ENCODE results near the gene NRIP1.
"Not testable (repeated sequence)": the region's sequence is repeated elsewhere in the genome, so short reads cannot be mapped to it uniquely, and the experiment has no call there.

Gene NRIP1

DNA sequence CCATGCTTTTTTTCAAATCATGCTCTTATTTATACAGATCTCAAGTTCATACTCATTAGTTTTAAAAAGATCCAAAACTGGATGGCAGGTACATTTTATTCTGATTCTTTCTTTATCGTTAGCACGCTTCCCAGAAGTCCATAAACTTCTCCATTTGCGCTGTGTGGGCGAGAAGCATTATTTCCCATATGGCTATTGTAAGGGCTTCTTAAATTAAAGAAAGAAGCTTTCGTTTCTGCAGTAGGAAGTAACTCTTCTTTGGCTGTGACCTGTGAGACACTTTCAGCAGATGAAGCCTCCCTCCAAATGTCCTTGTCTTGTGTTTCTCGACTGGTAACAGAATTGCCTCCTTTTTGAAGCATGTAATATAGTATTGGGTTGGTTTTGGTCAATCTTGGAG, 100.2 kb downstream of the NRIP1 start:
- DNase-seq = no peak

DNA sequence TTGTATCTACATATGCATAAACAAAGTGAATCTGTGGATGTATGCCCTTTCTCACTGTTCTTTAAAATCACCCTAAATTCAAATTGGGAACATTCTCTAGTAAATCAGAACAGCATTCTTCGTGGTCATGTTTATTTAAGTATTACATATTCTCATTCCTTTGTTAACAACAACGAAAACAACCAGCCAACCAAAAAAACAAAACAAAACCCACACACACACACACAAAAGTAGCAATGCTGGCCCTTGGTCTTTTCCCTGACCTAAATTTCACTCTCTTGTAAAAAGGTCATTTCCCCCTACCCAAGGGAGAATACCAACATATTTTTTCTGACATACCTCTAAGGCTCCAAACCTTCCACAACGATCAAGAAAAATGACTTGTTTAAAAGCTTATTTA, 102.6 kb downstream of the NRIP1 start:
- DNase-seq = no peak

DNA sequence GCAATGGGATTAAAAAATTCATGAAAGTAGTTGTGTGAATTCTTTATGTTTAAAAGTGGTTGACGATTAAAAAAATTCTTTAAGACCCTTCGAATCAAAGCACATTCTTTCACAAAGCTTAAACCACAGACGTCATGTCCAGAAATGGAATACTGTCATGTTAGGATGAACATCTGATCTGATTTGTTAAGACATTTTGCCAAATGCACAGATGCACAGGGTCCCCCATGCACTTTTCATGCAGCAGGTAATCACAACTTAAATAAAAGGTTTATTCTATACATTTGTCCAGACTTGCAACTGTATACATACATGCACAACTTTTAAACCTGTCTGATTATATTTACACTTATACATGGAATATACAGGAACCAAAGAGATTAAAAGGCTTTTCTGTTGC, 103.3 kb downstream of the NRIP1 start:
- no peak for DNase-seq

DNA sequence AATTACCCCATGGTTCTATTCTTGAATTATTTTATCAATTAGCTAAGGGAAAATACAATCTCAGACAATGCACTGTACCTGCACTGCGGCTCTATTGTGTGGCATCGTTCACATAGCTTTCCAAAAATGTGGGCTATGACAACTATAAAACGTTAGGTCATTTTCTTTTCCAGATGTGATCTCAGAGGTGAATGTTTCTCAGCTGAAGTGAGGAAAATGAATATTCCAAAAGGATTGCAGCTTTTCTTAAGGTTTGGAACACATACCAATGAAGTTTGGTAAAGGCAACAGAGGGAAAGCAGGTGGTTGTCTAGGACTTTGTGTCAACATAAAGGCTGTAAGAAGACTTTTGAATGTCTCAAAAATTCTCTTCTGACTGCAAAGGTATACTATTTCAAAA, 105.5 kb downstream of the NRIP1 start:
- no peak for DNase-seq

DNA sequence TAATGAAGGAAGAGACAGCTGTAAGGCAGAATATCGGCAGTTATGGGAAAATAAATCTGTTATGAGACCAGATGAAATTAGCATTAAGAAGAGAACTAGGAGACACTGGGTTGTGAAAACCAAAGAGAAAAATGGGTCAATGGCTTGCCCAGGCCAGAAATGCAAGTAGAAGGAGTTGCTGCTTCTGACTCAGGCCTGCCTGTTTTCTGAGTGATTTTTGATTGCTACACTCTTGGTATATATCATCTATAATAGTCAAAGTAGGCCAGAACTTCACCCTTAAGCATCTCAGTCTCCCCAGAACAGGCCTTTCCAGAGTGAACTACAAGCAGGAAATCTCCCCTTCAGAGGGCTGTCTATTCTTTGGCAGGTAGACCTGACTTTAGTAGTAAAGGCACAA, 107.0 kb downstream of the NRIP1 start:
- no peak for DNase-seq

DNA sequence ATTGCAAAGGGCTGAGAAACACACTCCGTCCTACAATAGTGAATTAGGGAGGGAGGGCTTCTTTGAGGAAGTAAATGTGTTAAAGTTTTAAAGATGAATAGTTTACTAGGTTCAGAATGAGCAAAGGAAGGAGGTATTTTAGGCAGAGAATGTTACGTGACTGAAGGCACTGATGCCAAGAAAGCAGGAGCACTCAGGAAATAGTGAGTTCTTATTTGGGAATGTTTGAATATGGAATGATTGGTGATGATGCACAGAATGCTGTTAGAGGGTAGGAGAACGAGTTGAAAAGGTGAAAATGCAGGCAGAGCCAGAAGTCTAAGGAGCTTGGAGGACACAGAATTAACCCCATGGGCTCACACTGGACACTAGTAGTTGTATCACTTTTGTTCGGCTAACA, 108.0 kb downstream of the NRIP1 start:
- no peak for DNase-seq

DNA sequence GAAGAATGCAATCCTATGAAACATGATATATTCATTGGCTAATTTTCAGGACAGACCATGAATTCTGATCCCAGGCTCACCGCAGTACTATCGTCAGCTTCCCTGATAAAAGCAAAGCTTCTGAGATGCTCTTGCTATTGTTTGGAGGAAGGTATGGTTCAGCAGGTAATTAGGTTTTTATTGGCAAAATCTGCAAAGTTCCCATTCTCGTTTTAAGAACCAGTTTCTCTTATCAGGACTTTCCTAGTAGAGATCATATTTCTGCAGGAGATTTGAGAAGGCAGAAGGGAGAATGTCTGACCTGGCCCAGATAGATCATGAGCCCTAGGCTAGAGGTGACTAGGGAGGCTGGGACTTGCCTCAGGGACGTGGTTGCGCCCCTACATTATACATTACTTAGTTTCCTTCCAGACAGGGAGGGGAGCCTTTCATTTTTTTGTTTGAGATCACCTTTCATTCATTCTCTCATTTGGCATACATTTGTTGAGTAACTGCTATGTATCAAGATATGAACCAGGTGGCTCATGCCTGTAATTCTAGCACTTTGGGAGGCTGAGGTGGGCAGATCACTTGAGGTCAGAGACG, 108.8 kb downstream of the NRIP1 start:
- DNase-seq = no peak

DNA sequence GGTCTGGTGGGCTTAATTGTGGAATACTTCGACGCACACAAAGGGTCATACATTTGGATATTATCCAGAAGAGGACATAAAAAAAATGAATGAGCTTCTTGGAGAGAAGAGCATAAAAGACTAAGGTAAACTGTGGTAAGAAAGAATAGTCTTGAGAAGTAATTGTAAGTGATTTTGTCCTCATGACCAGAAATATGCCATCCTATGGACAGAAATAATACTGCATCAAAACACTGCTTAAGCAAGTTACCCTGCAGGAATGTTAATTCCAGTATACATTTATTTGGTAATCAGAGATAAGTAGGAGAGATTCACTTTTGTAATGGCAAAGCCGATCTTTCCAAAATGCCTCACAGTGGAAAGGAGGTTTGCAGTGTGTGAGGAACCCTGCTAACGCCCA, 111.9 kb downstream of the NRIP1 start:
- no peak for DNase-seq

DNA sequence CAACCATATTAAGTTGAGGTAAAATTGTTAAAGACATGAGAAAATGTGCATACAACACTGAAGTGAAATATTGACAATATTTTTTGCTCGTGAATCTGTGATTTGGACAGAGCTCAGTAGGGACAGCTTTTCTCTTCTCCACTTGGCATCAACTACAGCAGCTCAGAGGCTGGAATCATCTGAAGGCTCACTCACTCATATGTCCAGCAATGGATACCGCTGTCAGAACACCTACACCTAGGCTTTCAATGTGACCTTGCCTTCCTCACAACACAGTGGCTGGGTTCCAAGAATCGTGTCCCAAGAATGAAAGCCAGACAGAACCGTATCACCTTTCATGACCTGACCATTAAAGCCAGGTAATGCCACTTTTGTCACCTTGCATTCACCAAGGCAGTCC, 115.2 kb downstream of the NRIP1 start:
- DNase-seq = no peak

DNA sequence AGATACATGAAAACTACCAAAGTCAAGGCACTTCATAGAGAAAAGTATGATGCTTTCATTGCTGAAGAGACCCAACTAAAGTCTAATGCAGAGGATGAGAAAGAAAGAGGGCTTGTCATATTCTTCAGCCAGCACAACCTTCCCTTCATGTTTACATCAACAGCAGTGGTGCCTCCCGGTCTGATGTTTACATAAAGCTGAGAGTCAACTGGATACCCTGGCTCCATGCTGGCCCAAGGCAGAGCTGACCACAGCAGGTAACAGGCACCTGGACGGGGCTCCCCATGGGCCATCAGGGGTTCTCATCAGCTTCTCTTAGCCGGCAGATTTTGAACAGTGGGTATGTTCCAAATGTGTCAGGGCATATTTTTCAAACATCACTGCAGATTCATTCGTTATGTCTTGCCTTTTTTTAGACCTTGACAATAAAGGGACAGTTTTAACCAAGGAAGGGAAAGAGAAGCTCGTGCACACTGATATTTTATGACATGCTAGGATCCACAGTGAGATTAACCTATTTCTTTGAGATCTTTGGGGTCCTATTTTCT, 117.1 kb downstream of the NRIP1 start:
- no peak for DNase-seq

DNA sequence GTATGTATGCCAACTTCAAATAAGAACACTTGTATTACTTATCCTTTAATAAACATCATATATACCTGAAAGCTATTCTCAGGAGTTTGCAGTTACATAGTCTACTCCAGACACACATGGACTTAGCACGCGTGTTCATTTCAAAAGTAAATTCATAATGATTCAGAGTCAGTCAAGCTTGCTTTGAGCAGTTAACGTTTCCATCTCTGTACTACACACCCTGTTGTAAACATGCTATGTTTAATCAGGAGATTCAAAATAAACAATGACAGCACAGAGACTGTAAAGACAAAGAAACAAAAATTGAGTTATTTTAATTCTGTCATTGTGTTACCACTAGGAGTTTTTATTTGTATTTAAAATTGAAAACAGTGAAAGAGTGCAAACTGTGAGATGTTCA, 119.6 kb downstream of the NRIP1 start:
- no peak for DNase-seq

DNA sequence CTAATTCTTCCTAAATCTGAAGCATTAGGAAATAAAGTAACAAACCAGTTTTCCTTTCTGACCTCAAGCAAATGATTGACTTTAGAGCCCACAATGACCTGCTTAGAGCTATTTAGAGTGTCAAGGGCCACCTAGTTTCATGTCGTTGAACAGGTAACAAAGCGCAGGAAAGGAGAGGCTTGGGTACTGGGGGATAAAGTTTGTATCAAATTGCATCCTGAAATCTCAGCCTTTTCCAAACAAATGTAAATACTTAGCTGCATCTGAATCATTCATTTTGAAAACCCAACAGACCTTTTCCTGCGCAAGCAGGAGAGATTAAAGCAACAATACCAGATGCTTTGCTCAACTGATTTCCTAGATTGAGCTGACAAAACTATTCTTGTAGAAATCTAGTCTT, 121.2 kb downstream of the NRIP1 start:
- no peak for DNase-seq

DNA sequence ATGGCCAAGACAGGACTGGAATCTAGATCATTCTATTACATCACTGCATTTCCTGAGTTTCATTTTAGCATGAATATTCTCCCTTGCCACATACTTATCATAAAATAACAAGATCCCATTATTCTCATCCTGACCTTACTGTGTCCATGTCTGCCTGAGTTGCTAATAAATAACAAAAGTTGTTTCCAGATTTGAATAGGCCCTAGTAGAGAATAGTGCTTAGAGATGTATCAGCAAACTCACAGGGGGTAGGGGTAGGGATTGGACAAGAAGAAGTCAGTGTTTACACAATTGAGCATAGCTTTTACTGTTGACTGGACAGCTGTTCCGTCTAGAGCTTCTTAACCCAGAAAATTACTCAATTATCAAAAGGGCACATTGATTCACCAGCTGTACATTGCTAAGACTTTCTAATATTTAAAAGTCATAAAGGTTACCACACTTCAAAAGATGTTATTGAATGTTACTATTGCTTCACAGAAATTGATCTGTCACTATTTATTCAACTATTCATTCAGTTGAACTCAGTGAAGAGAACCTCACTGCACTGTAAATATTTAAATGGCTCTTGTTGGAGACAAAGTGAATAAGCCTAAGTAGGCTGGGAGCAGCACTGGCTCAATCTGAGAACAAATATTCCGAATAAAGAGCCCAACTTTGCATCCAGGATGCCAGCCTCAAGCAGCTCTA, 121.9 kb downstream of the NRIP1 start:
- DNase-seq = no peak

DNA sequence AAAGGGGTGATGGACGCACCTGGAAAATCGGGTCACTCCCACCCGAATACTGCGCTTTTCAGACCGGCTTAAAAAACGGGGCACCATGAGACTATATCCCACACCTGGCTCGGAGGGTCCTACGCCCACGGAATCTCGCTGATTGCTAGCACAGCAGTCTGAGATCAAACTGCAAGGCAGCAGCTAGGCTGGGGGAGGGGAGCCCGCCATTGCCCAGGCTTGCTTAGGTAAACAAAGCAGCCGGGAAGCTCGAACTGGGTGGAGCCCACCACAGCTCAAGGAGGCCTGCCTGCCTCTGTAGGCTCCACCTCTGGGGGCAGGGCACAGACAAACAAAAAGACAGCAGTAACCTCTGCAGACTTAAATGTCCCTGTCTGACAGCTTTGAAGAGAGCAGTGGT, 137.5 kb downstream of the NRIP1 start:
- not testable (repeated sequence) for DNase-seq

DNA sequence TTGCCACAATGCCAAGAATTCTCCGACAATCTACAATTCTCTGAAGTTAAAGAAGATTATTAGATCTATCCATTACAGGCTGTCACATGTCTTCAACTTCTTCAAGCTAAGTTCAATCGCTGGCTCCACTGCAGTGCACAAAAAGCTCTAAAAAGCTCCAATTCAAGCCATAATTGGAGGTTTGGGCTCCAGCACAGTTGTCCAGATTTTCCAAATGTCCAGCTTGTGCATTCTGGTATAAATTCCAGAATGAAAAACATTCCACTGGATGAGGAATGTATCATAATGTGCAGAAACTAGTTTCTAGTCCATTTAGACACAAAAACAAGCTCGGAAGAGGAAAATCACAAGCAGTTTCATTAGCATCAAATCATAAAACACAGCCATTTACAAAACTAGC, 138.6 kb downstream of the NRIP1 start:
- DNase-seq = no peak

DNA sequence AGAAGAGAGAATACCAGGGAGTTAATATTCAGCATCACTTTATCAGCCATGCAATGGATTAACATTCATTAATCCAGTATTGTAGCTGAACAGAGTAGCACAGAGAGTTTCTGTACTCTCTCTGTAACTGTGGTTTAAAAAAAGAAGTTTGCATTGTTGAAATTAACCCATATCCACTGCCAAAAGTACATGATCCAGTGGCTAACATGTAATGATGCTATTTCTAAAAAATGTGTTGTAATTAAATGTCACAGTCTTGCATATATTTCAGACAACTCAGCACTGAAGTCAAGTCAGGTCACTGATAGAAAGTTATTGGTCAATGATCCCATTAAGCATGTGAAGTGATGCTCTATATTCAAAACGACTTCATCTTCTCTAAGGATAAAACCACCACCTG, 141.3 kb downstream of the NRIP1 start:
- no peak for DNase-seq

DNA sequence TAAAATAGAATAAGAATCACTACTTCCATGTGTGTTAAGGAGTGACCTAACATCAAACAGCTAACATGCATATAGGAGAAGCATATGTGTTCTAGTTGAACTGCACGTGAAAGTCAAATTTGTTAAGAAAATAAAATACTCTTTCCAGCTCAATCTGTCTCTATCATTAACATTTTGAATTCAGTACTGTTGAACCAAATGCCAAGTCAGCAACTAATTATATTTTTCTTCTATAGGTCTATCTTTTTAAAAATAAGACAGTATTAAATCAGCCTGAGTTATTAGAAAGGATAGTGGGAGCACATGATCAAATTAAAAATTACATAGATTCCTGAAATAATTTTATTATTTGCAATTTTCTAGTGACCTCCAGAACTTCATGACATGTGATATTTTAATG, 141.8 kb downstream of the NRIP1 start:
- DNase-seq = no peak

DNA sequence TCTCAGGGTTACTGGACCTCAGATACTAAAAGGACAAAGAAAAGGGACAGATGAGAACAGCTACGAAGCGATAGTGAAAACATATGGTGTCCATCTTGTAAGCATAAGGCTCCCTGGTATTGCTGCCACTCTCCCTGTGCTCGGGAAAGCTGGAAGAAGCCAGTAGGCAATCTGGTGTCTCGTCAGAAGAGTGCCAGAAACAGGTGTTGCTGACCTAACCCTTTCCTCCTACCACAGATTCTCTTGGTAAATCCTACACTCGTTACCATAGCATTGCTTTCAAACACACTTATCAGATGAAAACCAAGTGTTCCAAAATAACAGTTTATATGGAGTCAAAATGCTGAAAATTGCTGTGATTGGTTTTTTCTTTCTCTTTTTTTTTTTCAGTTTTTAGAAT, 146.3 kb downstream of the NRIP1 start:
- peak; percentile 25 for DNase-seq

DNA sequence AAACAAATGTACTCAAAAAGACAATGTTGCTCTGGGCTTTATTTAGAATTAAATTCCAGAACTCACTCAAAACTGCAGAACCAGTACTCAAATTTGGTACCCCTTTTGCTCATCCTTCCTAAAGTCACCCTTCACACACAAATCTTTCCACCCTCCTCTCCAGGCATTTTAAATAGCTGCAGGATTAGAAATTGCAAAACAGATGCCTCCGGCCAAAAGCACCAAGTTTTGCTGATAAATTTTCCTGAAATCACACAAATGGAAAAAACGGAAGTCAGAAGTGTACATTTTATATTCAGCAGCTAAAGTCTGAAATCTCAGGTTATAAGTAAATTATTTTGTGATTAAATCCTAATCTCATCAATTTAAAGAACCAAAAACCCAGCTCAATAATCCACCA, 147.0 kb downstream of the NRIP1 start:
- DNase-seq = no peak

DNA sequence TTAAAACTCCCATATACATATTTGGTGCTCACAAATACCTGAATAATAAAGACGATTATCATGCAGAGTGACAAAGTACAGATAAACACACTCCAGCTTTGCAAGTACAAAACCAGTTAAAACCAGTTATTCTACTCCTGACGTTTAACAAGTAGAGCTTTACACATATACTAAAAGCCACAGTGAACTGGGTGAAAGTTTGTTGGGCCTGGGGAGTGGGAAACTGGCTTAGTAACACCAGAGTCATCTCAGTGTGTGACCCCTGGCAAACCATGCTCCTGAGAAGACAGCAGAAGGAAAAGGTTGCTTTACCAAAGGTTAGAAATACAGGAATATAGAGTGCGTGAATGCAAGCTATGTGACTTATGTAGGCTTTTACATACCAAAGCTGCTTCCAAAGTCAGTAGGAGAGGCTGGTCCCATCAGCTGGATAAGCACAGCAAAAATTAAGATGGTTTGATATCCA, 148.1 kb downstream of the NRIP1 start:
- DNase-seq = no peak

DNA sequence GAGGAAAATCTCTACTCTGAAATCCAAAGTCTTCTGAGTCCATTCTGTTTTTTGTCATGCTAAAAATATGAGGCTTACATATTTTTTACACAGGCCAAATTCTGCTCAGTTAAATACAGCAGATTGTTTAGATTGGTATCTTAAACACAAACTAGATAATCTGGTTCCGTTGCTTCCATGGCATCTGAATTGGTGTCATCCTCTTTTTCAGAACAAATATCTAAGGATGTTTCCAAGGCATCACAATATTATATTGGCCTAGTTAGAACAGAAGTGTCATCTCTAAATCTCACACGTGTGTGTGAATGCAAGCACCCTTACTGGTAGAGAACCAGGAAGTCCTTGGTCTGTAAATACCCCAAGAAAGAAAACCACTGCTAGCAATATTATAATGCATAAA, 151.2 kb downstream of the NRIP1 start:
- no peak for DNase-seq

DNA sequence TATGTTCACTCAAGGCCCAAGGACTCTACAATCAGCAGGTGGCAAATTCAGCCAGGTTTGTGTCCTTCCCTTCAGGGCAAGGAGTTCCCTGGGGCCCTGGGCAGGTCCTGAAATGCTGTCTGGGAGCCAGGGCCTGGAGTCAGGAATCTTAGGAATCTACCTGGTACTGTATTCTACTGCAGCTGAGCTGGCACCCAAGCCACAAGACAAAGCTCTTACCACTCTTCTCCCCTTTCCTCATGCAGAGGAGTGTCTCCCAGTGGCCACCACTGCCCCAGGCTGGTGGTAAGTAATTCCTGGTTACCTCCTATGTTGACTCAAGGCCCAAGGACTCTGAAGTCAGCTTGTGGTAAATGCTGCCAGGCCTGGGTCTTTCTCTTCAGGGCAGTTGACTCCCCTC, 153.4 kb downstream of the NRIP1 start:
- no peak for DNase-seq
